Measurements from ENCODE around the gene CDC23. TPM values are rescaled to one million over a fixed set of nuclear protein-coding genes. Genes with fewer than 3 reads are reported as not detected.
"Not testable (repeated sequence)": the region's sequence is repeated elsewhere in the genome, so short reads cannot be mapped to it uniquely, and the experiment has no call there.

The CDC23 gene
- total RNA-seq, 2 experiments from 2014 or later = 45.0 to 46.7 TPM

DNA sequence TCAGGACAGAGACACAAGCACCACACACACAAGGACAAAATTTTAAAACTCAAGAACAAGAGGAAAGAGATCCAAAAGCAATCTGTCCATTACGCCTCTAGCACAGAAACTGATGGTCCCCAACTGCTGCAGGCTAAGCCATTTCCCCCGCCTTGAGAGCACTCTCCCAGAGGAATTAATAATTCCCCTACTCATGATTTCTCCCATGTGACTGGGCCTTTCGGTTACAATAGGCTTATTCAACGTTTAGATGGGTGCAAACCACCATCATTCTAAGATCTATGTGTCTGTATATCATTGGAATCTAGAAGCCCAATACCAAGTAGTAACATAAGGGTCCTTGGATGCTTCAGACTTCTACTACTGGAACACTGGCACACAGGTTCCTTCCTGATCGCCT, 53.5 kb downstream of the CDC23 start:
- ChIA-PET POLR2A (no interaction called here), CTCF (ENCODE audit: unreplicated experiment) (no interaction called here)
- Histone ChIP-seq H2AFZ (ENCODE audit: low read length) (no peak overlapping the region), H3K9me3 (ENCODE audit: low read length) (no peaks in the 10 kb centered on the region), H3K4me3 (ENCODE audit: low read depth, low read length, poor library complexity, severe bottlenecking) (no peak overlapping the region), H3K27ac (ENCODE audit: low read depth, low read length, poor library complexity, severe bottlenecking) (no peak overlapping the region), H3K4me2 (ENCODE audit: low read length) (no peak overlapping the region), H3K9me2 (ENCODE audit: insufficient read depth, low read length) (no peaks in the 10 kb centered on the region), H3K4me1 (ENCODE audit: insufficient read depth, low read length, poor library complexity, severe bottlenecking) (no peaks in the 10 kb centered on the region), H4K20me1 (ENCODE audit: insufficient read depth, low read length) (no peaks in the 10 kb centered on the region), H3K79me2 (ENCODE audit: insufficient read depth, low read depth, low read length) (no peaks in the 10 kb centered on the region), H3K36me3 (ENCODE audit: insufficient read depth, low read length) (peaks cover 84% of the 10 kb centered on the region)
- intact Hi-C loops (cut with micrococcal nuclease; ENCODE audit: unreplicated experiment) = no loop called here
- BruUV-seq (replicated peaks) = no TSS peak
- no peak for DNase-seq (ENCODE audit: low spot score)
- TF ChIP-seq EZH2phosphoT487 (IDR thresholded peaks at IDR 0.05; ENCODE audit: borderline replicate concordance, low read depth, low read length) = no peak
- TF ChIP-seq, protein P1, sequence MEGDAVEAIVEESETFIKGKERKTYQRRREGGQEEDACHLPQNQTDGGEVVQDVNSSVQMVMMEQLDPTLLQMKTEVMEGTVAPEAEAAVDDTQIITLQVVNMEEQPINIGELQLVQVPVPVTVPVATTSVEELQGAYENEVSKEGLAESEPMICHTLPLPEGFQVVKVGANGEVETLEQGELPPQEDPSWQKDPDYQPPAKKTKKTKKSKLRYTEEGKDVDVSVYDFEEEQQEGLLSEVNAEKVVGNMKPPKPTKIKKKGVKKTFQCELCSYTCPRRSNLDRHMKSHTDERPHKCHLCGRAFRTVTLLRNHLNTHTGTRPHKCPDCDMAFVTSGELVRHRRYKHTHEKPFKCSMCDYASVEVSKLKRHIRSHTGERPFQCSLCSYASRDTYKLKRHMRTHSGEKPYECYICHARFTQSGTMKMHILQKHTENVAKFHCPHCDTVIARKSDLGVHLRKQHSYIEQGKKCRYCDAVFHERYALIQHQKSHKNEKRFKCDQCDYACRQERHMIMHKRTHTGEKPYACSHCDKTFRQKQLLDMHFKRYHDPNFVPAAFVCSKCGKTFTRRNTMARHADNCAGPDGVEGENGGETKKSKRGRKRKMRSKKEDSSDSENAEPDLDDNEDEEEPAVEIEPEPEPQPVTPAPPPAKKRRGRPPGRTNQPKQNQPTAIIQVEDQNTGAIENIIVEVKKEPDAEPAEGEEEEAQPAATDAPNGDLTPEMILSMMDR (conservative IDR thresholded peaks at IDR 0.05; ENCODE audit: low read length) = no peak

DNA sequence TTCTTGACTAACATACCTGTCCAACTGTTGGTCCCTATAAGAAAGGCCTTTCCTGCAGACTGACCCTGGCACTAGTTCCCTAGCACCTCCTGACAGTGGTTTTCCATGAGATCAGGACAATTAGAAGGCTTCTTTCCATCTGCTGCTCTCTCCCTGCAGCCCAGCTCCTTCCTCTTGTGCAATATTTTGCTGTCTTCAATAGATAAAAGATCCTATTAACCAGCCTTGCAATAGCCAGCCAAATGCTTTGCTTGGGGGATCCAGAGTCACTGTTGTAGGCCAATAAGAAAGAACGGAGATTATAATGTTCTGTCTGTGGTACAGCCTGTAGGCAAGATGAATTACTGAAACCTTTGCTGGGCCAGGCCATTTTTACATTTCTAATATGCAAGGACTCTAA, 55.5 kb downstream of the CDC23 start:
- Histone ChIP-seq H3K79me2 (ENCODE audit: insufficient read depth, low read depth, low read length) (no peaks in the 10 kb centered on the region), H2AFZ (ENCODE audit: low read length) (no peak overlapping the region), H3K9me3 (ENCODE audit: low read length) (no peaks in the 10 kb centered on the region), H3K4me2 (ENCODE audit: low read length) (no peak overlapping the region), H3K27ac (ENCODE audit: low read depth, low read length, poor library complexity, severe bottlenecking) (no peak overlapping the region), H3K4me1 (ENCODE audit: insufficient read depth, low read length, poor library complexity, severe bottlenecking) (no peaks in the 10 kb centered on the region), H3K36me3 (ENCODE audit: insufficient read depth, low read length) (peaks cover 64% of the 10 kb centered on the region), H3K4me3 (ENCODE audit: low read depth, low read length, poor library complexity, severe bottlenecking) (no peak overlapping the region), H3K9me2 (ENCODE audit: insufficient read depth, low read length) (no peaks in the 10 kb centered on the region), H4K20me1 (ENCODE audit: insufficient read depth, low read length) (no peaks in the 10 kb centered on the region)
- BruUV-seq (replicated peaks) = no TSS peak
- CTCF ChIA-PET (ENCODE audit: unreplicated experiment) = no interaction called here
- intact Hi-C loops (cut with micrococcal nuclease; ENCODE audit: unreplicated experiment) = no loop called here
- TF ChIP-seq, protein P1 (conservative IDR thresholded peaks at IDR 0.05; ENCODE audit: low read length) = no peak
- TF ChIP-seq EZH2phosphoT487 (IDR thresholded peaks at IDR 0.05; ENCODE audit: borderline replicate concordance, low read depth, low read length) = no peak
- POLR2A ChIA-PET = no interaction called here
- DNase-seq (ENCODE audit: low spot score) = no peak

DNA sequence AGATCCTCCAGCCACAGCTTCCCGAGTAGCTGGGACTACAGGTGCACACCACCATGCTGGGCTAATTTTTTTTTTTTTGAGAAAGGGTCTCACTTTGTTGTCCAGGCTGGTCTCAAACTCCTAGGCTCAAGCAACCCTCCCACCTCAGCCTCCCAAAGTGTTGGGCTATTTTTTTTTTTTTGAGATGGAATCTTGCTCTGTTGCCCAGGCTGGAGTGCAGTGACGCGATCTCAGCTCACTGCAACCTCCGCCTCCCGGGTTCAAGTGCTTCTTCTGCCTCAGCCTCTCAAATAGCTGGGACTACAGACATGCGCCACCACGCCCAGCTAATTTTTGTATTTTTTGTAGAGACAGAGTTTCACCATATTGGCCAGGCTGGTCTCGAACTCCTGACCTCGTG, 57.1 kb downstream of the CDC23 start:
- H3K4me1 ChIP-seq (ENCODE audit: insufficient read depth, low read length, poor library complexity, severe bottlenecking); intact Hi-C loops (cut with micrococcal nuclease; ENCODE audit: unreplicated experiment); H3K79me2 ChIP-seq (ENCODE audit: insufficient read depth, low read depth, low read length); H3K4me2 ChIP-seq (ENCODE audit: low read length); H2AFZ ChIP-seq (ENCODE audit: low read length); H4K20me1 ChIP-seq (ENCODE audit: insufficient read depth, low read length); H3K9me2 ChIP-seq (ENCODE audit: insufficient read depth, low read length); H3K9me3 ChIP-seq (ENCODE audit: low read length); BruUV-seq (replicated peaks); CTCF ChIA-PET (ENCODE audit: unreplicated experiment); POLR2A ChIA-PET; H3K27ac ChIP-seq (ENCODE audit: low read depth, low read length, poor library complexity, severe bottlenecking); DNase-seq (ENCODE audit: low spot score); H3K4me3 ChIP-seq (ENCODE audit: low read depth, low read length, poor library complexity, severe bottlenecking): not testable (repeated sequence)
- peaks cover 47% of the 10 kb centered on the region for H3K36me3 ChIP-seq (ENCODE audit: insufficient read depth, low read length)
